Body of pancreas (tissue), 4 donors: Measurements from ENCODE around the gene EPG5. TPM values are rescaled to one million over a fixed set of nuclear protein-coding genes. Genes with fewer than 3 reads are reported as not detected.

Source experiments
- ATAC-seq: fragments of 150-250 bp; one replicate; pipeline ENCODE4 v1.9.1; 2016
- DNase-seq, 4 donors: peaks; one replicate each; pipeline ENCODE4 v3.0.0-alpha.2; 2019
- H3K27ac ChIP-seq, 4 donors: fragments of 200-600 bp; sonication (generic); 1 replicate in 3 of 4; 2 replicates in 1 of 4; pipeline versions ENCODE4 v1.5.1 to v1.6.1; 2016 to 2019; ENCODE audit warnings: mild to moderate bottlenecking in 1 of 4, mixed read lengths in 1 of 4, moderate library complexity in 1 of 4
- H3K27me3 ChIP-seq, 2 donors: fragments of 200-600 bp; sonication (generic); one replicate each; pipeline ENCODE4 v1.6.0; 2016; ENCODE audit warnings: mild to moderate bottlenecking in 1 of 2
- H3K36me3 ChIP-seq, 2 donors: fragments of 200-600 bp; sonication (generic); replicated peaks in 1 of 2; 2 replicates each; pipeline ENCODE4 v1.5.1; 2016; ENCODE audit warnings: low read depth in 2 of 2; ENCODE audit not compliant: insufficient read depth in 1 of 2
- H3K4me1 ChIP-seq: fragments of 200-600 bp; sonication (generic); one replicate; pipeline ENCODE4 v1.6.0; 2016
- H3K4me3 ChIP-seq, 2 donors: fragments of 200-600 bp; sonication (generic); 1 replicate in 1 of 2; 2 replicates in 1 of 2; pipeline ENCODE4 v1.5.1; 2016 to 2019
- H3K9me3 ChIP-seq, 3 donors: fragments of 200-600 bp; sonication (generic); 1 replicate in 2 of 3; 2 replicates in 1 of 3; pipeline ENCODE4 v1.5.1; 2016
- CTCF ChIP-seq, 7 experiments: fragments of 450-650 bp in 4 of 7; fragments of 200-600 bp in 3 of 7; sonication (generic) in 3 of 7; IDR thresholded peaks; one replicate each; pipeline ENCODE4 v1.5.1; 2016 to 2019; ENCODE audit warnings: antibody characterized with exemption in 7 of 7
- POLR2A ChIP-seq, 3 donors: fragments of 450-650 bp; IDR thresholded peaks; one replicate each; pipeline ENCODE4 v1.6.1; 2016; ENCODE audit warnings: antibody characterized with exemption in 3 of 3, mild to moderate bottlenecking in 2 of 3
- WGBS, 2 donors: methylation state at CpG; one replicate each; pipeline ENCODE4 v1.1.5; 2017; 5-methylcytosine and 5-hydroxymethylcytosine counted together
- intact Hi-C: fragments of 100-400 bp; cut with DNase I; formaldehyde crosslinking; loops from one replicate; pipeline ENCODE4 v1.15.1; 2023
- total RNA-seq, 2 donors: library from RNA; depleted of rRNA; stranded (reverse); fragments of >200 nt; gene quantifications; one replicate each; pipeline ENCODE4 v1.1.0, GENCODE V29; 2016

EPG5 gene
- total RNA-seq, 2 donors from 2014 or later: 13.2 to 14.5 TPM

- no peaks in the 10 kb centered on the region for H3K9me3 ChIP-seq
- TF ChIP-seq CTCF (IDR thresholded peaks at IDR 0.05) (no peak), POLR2A (IDR thresholded peaks at IDR 0.05) (no peak)
- intact Hi-C loops: no loop called here
- no peaks in the 10 kb centered on the region for H3K27me3 ChIP-seq
- WGBS, 2 donors: 73 to 81% methylated on average over 3 of the region's 3 CpGs
- DNase-seq: no peak
- H3K36me3 ChIP-seq: peaks cover 1 to 32% of the 10 kb centered on the region in 2 donors
- H3K4me1 ChIP-seq: peaks cover under 1% of the 10 kb centered on the region
- no peak overlapping the region for H3K27ac ChIP-seq
- no peak overlapping the region for H3K4me3 ChIP-seq
- no peak for ATAC-seq
These were observed 41.0 kb downstream of the EPG5 start for GRCh38 chr18:45926085-45926484.

GRCh38 chr18:45923138-45923537 is 44.0 kb downstream of the EPG5 start:
- Histone ChIP-seq H3K9me3 (no peaks in the 10 kb centered on the region), H3K36me3 (peaks cover 0 to 26% of the 10 kb centered on the region in 2 donors), H3K4me1 (peaks cover 12% of the 10 kb centered on the region), H3K27ac (no peak overlapping the region), H3K4me3 (no peak overlapping the region), H3K27me3 (no peaks in the 10 kb centered on the region)
- WGBS, 2 donors: 89 to 96% methylated on average over 1 of the region's 1 CpG
- DNase-seq (no peak), ATAC-seq (no peak)
- intact Hi-C loops: no loop called here
- TF ChIP-seq POLR2A (IDR thresholded peaks at IDR 0.05) (no peak), CTCF (IDR thresholded peaks at IDR 0.05) (no peak)

- peaks cover 0 to 33% of the 10 kb centered on the region in 2 donors for H3K36me3 ChIP-seq
- ATAC-seq: peak; percentile 84
- intact Hi-C loops: no loop called here
- H3K27ac ChIP-seq: no peak overlapping the region
- 8 to 18% methylated on average over 4 of the region's 4 CpGs for WGBS, 2 donors
- H3K4me1 ChIP-seq: peaks cover 12% of the 10 kb centered on the region
- TF ChIP-seq POLR2A (IDR thresholded peaks at IDR 0.05) (no peak), CTCF (IDR thresholded peaks at IDR 0.05) (no peak)
- H3K27me3 ChIP-seq: no peaks in the 10 kb centered on the region
- peak; percentile 84 to 93 (median 90) for DNase-seq
- H3K4me3 ChIP-seq: no peak overlapping the region
- no peaks in the 10 kb centered on the region for H3K9me3 ChIP-seq
These were observed 46.8 kb downstream of the EPG5 start for GRCh38 chr18:45920367-45920766.

- no peak for DNase-seq
- Histone ChIP-seq H3K27ac (no peak overlapping the region), H3K9me3 (no peaks in the 10 kb centered on the region), H3K36me3 (peaks cover 0 to 29% of the 10 kb centered on the region in 2 donors), H3K4me1 (peaks cover 12% of the 10 kb centered on the region), H3K4me3 (no peak overlapping the region), H3K27me3 (no peaks in the 10 kb centered on the region)
- WGBS, 2 donors: 81 to 89% methylated on average over 8 of the region's 8 CpGs
- intact Hi-C loops: no loop called here
- TF ChIP-seq CTCF (IDR thresholded peaks at IDR 0.05) (no peak), POLR2A (IDR thresholded peaks at IDR 0.05) (no peak)
- ATAC-seq: no peak
These were observed 50.8 kb downstream of the EPG5 start for GRCh38 chr18:45916302-45916701.

- Histone ChIP-seq H3K36me3 (peaks cover 0 to 29% of the 10 kb centered on the region in 2 donors), H3K4me1 (no peaks in the 10 kb centered on the region), H3K9me3 (no peaks in the 10 kb centered on the region), H3K4me3 (no peak overlapping the region), H3K27me3 (no peaks in the 10 kb centered on the region), H3K27ac (no peak overlapping the region)
- no peak for ATAC-seq
- 84 to 86% methylated on average over 4 of the region's 4 CpGs for WGBS, 2 donors
- no peak for TF ChIP-seq CTCF (IDR thresholded peaks at IDR 0.05)
- no peak for TF ChIP-seq POLR2A (IDR thresholded peaks at IDR 0.05)
- intact Hi-C loops: no loop called here
- no peak for DNase-seq
These were observed 53.9 kb downstream of the EPG5 start for GRCh38 chr18:45913276-45913675.
